Measurements from ENCODE around the gene RBM18.

GRCh38 chr9:122221183-122221811 lies 43.3 kb downstream of the RBM18 start:
- peak; percentile 7 for TF ChIP-seq SUZ12 (IDR thresholded peaks at IDR 0.05; ENCODE audit: extremely low read depth, insufficient read depth, insufficient read length)
- no peak for TF ChIP-seq YY1 (IDR thresholded peaks at IDR 0.05; ENCODE audit: insufficient read depth, insufficient read length)
